HG03354 (cell line): ENCODE data around the gene ERI3.

Source experiments
- ATAC-seq: cut with Tn5 transposase; IDR thresholded peaks from one replicate; pipeline ENCODE4 v1.9.1; 2021; ENCODE audit warnings: mild to moderate bottlenecking; ENCODE audit not compliant: unreplicated experiment, poor library complexity, severe bottlenecking

The ERI3 gene

DNA sequence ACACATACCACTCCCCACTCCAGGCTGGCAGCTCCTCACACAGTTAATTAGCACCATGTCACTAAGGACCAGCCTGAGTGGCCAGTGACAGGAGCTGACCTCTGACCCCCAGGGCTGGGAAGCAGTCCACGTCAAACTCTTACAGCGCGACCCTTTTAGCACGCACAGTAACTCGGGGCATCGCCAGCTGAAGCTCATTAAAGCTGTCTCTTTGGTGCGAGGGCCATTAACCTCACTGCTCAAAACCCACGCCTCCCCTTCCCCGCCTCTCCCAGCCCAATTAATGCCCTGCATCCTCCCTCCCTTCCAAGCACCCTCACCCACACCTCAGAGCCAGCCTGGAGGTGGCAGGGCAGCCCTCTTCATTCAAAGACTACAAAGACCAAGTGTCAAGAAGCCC, 110.1 kb downstream of the ERI3 start:
- ATAC-seq: no peak

DNA sequence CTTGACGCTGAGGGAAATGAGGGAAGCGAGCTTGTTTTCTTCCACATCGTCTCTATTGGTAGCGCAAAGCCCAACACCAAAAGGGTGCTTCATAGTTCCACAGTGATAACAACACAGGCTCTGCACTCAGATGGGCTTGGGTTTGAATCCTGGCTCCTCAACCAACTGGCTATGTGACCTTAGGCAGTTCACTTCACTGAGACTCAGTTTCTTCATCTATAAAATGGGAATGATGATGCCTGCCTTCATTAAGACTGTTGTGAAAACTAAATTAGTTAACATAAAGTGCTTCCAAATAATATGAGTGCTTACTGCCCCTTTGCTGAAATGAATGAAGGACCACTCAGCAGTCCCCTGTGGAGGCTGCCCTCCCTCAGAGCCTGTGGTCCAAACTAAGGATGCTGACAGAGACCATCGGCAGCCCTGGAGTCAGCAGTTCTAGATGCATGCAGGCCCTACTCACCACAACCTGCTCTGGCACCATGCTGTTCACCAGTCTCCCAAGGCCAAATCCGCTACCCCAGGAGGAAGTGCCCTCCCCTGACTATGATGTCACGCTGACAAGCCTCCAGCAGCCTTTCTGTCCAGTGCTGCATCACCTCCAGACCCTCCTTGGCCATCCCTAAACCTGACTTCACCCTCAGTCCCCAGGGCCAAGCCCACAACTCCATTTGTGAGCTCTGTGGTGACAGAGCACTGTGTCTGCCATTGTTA, 111.1 kb downstream of the ERI3 start:
- ATAC-seq: no peak

DNA sequence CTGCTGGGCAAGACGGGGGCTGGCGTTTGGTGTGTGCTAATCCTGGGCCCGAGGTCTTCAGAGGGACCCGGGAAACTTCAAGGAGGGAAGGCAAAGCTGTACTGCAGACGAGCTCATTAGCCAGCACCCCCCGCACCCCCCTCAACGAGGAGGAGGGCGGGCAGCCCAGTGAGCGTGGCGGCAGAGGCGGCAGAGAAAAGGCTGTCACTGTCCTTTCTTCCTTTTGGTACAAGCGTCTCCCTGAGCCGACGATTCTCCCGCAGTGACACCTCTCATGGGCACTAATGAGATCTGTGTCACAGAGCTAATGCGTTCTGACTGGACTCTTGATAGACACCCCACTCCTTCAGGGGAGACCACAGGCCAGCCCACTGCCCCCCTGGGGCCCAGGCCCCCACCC, 112.3 kb downstream of the ERI3 start:
- ATAC-seq: no peak

DNA sequence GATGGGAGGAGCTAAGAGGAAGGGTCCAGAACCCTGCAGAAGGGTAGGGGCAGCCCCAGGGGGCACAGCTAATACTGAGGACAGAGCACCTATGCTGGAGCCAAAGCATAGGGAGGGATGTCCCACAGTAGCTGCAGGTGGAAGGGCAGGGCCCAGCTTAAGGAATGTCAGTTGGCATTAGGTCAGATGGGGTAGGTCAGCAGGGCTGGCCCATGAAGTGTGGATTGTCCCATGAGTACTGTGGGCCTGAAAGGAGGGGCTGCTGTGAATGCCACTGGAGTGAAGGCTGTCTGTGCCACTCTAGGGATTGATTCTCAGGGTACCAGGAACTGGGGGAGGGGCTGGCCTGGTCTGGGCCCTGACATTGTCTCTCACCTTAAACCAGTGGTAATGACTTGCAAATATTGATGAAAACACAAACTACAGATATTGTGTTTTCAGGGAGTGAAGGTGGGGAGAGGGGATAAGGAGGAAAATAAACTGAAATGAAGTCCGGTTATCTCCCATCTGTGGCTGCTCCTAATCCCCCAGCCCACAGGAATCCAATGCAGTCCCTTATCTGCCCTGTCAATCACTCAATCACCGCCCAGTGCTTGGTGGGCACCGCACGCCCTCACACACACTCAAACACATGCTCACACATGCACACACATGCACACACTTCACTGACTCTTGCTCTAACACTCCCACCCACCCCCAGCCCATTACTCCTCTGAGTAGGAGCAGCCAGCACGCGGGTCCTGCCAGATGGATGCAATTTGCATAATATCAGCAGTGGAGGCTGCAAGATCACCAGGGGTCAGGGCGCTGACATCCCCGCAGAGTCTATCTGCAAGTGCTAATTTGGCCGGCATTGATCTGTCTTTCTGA, 114.0 kb downstream of the ERI3 start:
- no peak for ATAC-seq

DNA sequence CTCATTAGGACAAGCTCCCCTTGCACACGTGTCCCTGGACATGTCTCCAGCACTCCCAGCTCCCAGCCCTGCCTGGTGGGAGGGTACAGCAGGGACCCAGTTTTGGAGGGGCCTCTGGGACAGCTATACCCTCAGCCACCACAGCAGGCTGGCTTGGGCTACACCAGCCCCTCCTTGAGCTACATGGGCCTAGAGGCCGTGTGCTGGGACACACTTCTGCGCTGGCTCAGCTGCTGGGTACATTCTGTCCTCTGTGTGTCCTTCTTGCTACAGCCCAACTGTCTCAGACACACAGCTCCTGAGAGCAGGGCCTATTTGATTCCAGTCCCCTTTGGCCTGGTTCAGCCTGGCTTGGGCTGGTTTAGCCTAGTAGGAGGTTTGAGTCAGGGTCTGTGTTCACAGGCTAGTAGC, 115.1 kb downstream of the ERI3 start:
- ATAC-seq: no peak

DNA sequence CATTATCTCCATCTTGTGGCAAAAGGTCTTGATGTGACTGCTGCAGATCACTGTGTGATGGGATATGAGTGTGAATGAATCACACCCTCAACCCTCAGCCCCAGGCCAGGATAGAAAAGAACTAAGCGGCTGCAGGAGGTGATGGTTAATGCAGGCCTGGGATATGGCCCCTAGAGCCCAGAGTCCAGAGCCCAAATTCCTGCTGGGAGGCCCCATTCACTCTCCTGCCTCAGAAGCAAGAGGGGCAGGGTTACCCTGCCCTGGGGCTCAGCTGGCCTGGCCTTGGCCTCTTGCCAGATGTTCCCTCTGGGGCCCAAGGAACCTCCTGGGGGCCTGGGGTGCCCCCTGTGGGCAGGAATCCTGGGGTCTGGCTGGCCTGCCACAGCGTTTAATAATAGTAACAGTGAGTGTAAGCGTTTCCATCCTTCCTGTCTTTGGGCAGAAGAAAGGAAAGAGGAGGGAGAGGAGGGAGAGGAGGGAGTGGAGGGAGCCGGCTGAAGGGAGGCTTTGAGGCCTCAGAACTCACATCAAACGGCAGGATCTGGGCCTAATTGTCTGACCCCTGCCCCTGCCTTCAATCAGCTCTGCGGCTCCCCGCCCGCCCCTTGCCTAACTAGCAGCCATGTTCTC, 115.6 kb downstream of the ERI3 start:
- ATAC-seq: no peak

DNA sequence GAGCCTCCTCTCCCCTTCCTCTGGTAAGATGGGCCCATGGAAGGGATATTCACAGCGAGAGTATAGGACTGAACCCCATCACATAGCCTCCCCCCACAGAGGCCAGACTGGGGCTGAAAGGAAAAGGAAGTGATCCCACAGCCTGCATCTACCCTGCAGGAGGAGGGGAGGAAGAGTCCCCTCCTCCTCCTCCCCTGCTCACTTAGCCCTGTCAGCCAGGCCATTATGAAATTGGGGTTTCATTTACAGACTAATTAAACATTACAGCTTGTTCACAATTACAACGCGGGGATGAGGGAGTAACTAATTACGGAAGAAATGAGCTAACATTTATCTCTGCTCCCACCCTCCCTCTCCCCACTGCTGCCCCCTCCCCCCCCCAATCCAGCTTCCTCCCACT, 116.4 kb downstream of the ERI3 start:
- no peak for ATAC-seq

DNA sequence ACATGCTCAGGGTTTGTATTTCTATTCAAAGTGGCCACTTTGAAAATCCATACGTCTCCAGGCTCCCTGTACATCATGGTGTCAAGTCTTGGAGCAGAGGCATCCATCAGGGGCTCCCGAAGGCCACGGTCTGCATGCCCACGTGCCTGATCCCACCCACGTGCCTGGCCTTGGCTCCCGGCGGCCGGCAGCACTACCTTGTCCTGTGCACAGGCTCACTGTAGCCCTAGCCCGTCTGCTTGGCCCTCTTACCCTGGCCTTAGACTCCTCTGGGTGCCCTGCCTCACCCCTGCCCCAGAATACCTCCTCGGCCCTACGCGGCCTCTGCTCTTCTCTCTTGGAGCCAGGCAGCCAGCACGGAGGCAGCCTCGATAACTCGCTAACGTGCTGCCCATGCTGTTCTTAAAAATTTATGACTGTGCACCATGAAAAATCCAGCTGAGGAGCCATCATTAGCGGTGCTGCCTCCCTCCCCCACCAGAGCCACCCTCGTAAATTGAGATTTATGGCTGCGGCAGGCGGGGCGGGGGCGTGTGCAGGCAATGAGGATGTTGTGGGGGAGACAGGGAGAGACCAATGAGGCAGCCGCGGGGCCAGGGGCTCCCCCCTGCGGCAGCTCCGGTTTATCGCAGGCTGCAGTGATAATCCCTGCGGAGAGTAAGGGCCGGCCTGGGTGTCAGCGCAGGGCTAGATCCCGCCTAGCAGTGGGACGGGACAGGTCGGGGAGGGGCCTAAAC, 117.2 kb downstream of the ERI3 start:
- peak; percentile 84 for ATAC-seq

DNA sequence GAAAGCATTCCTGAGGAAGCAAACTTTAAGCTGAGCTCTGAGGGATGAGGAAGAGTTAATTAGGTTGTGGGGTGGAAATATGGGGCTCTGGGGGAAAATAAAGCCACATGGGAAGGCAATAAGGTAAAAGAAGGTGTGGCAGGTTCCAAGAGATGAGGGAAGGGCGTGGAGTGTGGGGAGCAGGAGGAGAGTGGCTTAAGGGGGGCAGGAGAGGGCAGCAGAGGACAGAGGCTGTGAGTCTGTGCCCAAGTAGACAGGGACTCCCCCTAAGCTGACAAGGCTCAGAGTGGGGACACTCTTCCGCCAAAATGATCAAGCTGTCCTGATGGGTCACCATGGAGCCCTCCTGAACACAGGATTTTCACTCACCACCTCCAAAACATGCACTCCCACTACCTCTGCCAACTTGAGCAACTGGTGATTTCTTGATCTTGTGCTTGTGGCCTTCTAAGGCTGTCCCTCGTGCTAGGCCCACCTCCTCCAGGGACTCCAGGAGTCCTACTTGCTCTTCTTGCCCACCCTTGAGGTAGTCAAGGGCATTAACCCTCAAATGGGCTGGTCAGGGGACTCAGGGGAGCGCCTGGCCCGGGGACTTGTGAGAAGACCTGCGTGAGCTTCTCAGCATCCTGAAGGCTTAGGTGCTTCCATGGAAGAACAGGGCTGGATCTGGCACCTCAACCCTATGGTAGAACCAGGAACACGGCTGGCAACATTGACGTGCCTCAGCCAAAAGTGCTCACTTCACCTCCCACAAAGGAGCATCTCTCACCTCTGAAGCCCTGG, 118.4 kb downstream of the ERI3 start:
- ATAC-seq: no peak

DNA sequence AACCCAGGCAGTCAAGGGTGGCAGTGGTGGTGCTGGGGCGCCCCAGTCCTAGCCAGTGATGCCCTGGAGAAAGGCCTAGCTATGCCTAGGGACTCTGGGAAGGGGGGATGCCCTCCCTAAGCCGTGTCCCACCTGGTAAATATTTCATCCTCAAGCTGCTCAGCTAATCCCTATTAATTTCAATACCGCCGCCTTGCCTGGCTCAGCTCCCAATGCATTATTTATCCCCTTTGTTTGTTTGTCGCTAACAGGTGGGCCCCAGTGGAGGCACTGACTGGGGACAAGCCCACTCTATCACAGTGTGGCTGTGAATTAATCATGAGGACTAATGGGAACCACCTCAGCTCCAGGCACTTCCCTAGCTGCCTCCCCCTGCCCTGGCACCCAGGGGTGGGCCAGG, 119.2 kb downstream of the ERI3 start:
- no peak for ATAC-seq

DNA sequence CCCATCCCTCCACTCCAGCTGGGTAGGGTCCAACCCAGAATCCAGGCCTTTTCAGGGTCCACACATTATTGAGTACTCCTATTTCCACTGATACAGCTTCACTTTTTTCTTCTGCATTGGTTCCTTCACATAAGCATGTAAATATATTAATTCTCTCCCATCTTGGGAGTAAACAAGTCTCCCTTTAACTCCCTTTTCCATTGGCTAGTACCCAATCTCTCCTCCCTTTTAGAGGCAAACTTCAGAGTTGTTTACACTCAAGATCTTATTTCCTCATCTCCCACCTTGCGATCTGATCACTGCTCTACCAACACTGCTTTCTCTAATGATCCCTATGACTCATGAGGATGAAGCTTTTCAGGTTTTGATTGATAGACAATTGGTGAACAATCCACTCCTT, 121.5 kb downstream of the ERI3 start:
- ATAC-seq: no peak

DNA sequence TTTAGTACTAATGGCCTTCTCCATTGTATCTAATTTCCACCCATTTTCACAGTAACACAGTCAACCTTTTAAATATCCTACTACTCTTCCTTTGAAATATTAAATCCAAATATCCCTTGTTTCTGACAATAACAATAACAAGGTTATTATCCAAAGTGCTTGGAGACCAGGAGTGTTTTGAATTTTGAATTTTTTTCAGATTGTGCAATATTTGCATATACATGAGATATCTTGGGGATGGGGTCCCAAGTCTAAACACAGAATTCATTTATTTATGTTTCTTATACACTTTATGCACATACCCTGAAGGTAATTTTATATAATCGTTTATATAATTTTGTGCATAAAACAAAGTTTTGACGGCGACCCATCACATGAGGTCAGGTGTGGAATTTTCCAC, 124.3 kb downstream of the ERI3 start:
- no peak for ATAC-seq

DNA sequence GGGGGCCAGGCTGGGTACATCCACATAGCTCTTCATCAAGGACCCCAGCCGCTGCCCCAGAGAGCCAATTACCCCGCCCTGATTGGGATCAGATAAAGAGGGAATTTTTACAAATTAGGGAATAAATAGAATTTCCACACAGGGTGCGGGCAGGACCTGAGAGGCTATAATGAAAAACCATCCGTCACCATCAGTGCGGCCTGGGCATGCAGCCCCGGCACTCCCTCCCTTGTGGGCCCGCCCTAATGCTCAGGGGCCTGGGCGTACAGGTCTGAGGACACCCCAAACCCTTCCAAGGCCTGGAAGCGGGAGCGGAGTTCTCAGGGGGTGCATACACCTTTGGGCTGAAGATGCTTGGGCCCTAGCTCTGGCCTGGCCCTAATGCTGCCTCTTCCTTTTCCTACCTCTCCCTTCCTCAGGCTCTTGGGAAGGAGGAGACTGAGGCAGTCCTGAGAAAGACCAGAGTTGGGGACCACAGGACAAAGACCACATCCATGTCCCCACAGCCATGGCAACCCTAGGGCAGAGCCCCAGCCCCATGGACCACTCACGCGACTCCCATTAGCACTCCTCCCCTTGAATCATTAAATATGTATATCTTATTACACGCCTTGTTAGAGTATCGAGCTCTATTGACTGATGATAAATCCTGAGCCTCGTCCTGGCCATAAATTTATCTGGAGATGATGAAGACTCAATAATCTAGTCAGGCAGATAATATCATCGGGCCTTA, 125.5 kb downstream of the ERI3 start:
- ATAC-seq: no peak

DNA sequence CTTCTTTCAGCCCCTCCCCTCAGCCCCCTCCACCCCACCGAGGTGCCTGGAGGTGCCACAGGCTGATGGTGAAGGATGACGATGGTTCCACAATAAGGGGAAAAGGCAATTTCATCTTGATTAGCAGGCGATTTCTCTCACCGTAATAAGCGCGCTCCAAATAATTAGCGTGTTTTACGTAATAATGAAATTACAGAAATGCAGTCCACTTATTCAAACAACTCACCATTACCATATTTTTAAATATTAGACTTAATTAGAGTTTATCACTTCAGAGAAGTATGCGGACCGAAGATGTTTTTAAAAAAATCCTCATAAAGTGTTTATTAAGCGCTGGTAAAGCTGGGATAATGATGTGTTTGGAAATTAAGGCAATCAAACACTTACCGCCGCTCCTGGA, 126.8 kb downstream of the ERI3 start:
- ATAC-seq: no peak

DNA sequence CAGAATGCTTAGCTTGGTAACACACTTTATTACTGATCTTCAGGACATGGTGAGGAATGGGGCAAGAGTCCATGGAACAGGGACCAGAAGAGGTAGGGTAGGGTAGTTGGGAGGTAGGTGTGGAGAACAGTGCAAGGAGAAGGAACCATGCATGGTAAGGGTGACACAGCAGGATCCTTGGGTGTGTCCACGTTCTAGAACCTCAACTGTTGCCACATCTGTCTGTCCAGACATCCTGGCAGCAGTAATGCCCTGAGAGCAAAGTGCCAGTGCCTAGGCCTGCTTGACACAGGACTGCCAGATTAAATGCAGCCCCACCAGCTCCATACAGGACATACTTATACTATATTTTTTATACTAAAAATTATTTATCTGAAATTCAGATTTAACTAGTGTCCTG, 127.8 kb downstream of the ERI3 start:
- ATAC-seq: no peak

DNA sequence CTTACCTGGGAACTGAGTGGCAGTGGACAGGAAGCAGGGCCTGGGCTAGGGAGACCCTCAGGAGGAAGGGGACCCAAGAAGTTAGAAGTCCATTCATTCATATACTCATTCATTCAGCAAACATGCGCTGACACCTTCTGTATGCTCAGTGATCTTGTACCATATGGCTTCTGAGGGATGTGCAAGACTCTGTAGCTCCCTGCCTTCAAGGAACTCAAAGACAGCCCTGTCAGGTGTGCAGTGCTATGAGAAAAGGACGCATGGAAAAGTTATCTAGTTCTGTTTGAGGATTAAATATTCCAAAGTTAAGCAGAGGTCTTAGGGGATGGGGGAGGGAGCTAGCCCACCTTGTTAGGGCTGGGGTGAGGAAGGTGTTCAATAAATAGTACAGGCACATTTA, 129.3 kb downstream of the ERI3 start:
- ATAC-seq: no peak

DNA sequence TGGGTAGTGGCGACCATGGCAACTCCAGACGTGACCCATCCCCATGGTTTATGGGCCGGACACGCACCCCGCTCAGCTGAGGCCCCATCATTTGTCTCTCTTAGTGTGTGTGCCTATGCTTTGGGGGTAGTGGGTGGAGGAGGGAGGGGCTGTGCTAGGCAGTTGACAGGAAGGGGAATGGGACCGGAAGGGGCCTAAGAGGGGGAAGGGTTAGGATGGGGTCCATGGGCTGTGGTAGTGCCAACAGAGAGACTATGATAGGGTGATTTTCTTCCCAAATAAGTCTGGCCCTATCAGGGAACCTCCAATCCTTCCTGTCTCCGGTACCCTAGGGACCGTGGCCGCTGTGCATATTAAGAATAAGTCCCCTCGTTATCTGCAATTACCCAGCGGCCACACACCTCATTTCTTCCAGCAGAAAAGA, 131.9 kb downstream of the ERI3 start:
- no peak for ATAC-seq

DNA sequence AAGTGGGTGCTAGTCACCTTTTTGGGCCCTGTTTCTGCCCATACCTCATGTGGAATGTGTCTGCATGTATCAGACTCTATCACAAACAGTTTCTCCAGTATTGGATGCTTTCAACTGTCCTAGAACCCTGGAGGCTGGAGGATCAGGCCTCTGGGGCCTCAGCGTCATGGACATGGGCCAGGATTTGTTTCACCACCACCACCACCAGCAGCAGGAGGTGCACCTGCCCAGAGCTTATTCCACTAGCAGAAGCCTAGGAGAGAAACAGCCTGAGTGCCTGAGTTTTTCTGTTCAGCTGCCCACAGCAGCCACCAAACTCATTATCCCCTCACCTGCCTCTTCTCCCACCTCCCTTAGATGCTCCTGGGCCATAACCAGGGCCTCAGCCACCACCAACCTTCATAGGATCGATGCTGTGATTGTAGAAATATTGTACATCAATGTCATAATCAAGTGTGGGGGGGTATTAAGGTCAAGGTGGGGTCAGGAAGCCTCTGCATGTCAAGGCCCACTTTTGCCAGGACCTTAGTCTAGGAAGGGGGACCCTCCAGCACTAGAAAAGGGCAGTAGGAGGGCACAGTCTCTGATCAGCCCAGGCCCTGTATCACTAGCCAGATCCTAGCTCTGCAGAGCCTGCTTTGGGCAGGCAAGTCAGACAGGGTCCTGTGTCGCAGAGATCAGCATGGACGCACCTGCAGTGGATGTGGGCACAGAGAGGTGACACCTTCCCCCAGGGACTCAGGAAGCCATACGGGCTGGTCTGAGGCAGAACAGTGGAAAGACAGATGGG, 132.5 kb downstream of the ERI3 start:
- no peak for ATAC-seq
